GM08714 (cell line): Measurements from ENCODE around the gene FRZB.
"Not testable (repeated sequence)": the region's sequence is repeated elsewhere in the genome, so short reads cannot be mapped to it uniquely, and the experiment has no call there.

Source experiments
- H3K4me3 ChIP-seq: fragments of 200-500 bp; sonication (Bioruptor generic); 2 replicates; pipeline ENCODE4 v1.5.1; 2014; ENCODE audit warnings: mild to moderate bottlenecking, low read length, inconsistent platforms
- ZNF274 ChIP-seq: IDR thresholded peaks from 2 replicates; pipeline ENCODE4 v1.6.1; 2012; ENCODE audit warnings: mild to moderate bottlenecking, low read depth, low read length

Gene FRZB

GRCh38 chr2:182897137-182897536, 30.7 kb upstream of the FRZB start:
- H3K4me3 ChIP-seq: no peak overlapping the region
- no peak for TF ChIP-seq ZNF274

GRCh38 chr2:182895798-182896197, 29.4 kb upstream of the FRZB start:
- no peak for TF ChIP-seq ZNF274
- no peak overlapping the region for H3K4me3 ChIP-seq

- no peak overlapping the region for H3K4me3 ChIP-seq
- no peak for TF ChIP-seq ZNF274
Measured at GRCh38 chr2:182895169-182895568, 28.7 kb upstream of the FRZB start.

GRCh38 chr2:182894174-182894573, 27.7 kb upstream of the FRZB start:
- no peak for TF ChIP-seq ZNF274
- H3K4me3 ChIP-seq: no peak overlapping the region

- H3K4me3 ChIP-seq: no peak overlapping the region
- no peak for TF ChIP-seq ZNF274
Measured at GRCh38 chr2:182893666-182894065, 27.2 kb upstream of the FRZB start.

GRCh38 chr2:182893035-182893434, 26.6 kb upstream of the FRZB start:
- H3K4me3 ChIP-seq: not testable (repeated sequence)

GRCh38 chr2:182891611-182892010, 25.2 kb upstream of the FRZB start:
- TF ChIP-seq ZNF274: no peak
- H3K4me3 ChIP-seq: no peak overlapping the region

- peak overlapping the region; percentile 15; the same call in 1 of the 2 replicates for H3K4me3 ChIP-seq
- TF ChIP-seq ZNF274: no peak
Measured at GRCh38 chr2:182890773-182891378, 24.4 kb upstream of the FRZB start.

- H3K4me3 ChIP-seq: no peak overlapping the region
Measured at GRCh38 chr2:182890305-182890704, 23.9 kb upstream of the FRZB start.

GRCh38 chr2:182887753-182888415, 21.4 kb upstream of the FRZB start:
- no peak overlapping the region for H3K4me3 ChIP-seq
- no peak for TF ChIP-seq ZNF274

More at GRCh38 chr2:182890305-182890704, 23.9 kb upstream of the FRZB start:
- TF ChIP-seq ZNF274: no peak

- no peak overlapping the region for H3K4me3 ChIP-seq
- TF ChIP-seq ZNF274: no peak
Measured at GRCh38 chr2:182887093-182887492, 20.7 kb upstream of the FRZB start.

GRCh38 chr2:182885771-182886170, 19.3 kb upstream of the FRZB start:
- H3K4me3 ChIP-seq: no peak overlapping the region
- no peak for TF ChIP-seq ZNF274

GRCh38 chr2:182883451-182883850, 17.0 kb upstream of the FRZB start:
- no peak for TF ChIP-seq ZNF274

GRCh38 chr2:182880100-182880499, 13.7 kb upstream of the FRZB start:
- H3K4me3 ChIP-seq: not testable (repeated sequence)

More at GRCh38 chr2:182883451-182883850, 17.0 kb upstream of the FRZB start:
- no peak overlapping the region for H3K4me3 ChIP-seq

- H3K4me3 ChIP-seq: not testable (repeated sequence)
Measured at GRCh38 chr2:182876653-182877052, 10.2 kb upstream of the FRZB start.

- no peak for TF ChIP-seq ZNF274
- H3K4me3 ChIP-seq: no peak overlapping the region
Measured at GRCh38 chr2:182870227-182870626, 3.8 kb upstream of the FRZB start.
